UCSD-AML1 (cell line): ENCODE results near the gene COL20A1.
"Not testable (repeated sequence)": the region's sequence is repeated elsewhere in the genome, so short reads cannot be mapped to it uniquely, and the experiment has no call there.

Experiments used
- DNase-seq: peaks from one replicate; lab custom pipeline; 2025; ENCODE audit not compliant: unreplicated experiment; lab: John Stamatoyannopoulos, UW

Gene COL20A1

GRCh38 chr20:63331741-63332400 lies 38.9 kb downstream of the COL20A1 start:
- no peak for DNase-seq

- DNase-seq, result no peak
Measured at GRCh38 chr20:63332488-63333240, 39.7 kb downstream of the COL20A1 start.

- no peak for DNase-seq
Measured at GRCh38 chr20:63333241-63333836, 40.4 kb downstream of the COL20A1 start.

DNA sequence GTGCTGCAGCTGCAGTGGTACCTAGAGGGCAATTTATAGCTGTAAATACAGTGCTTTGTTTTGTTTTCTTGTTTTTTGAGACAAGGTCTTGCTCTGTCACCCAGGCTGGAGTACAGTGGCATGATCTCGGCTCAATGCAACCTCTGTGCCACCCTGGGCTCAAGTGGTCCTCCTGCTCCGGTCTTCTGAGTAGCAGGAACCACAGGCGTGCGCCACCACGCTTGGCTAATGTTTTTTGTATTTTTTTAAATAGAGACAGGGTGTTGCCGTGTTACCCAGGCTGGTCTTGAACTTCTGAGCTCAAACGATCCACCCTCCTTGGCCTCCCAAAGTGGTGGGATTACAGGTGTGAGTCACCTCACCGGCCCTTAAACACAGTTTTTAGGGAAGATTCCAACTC lies 41.4 kb downstream of the COL20A1 start:
- DNase-seq, result no peak

GRCh38 chr20:63335060-63335459 lies 42.1 kb downstream of the COL20A1 start:
- DNase-seq, result not testable (repeated sequence)

DNA sequence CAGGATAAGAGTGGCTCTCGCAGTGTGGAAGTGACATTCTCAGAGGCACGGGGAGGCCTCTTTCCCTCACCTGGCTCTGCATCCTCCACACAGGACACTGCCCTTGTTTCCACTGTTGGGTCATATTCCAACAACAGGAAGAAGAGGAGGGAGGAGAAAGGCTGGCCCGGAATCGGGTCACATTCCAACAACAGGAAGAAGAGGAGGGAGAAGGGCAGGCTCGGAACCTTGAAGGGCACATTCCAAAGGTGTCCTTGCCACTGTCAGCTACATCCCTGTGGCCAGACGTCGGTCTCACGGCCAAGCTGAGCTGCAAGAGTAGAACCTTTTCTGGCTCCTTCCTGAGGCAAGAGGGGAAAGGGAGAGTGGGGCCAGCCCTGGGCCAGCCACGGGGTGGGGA lies 42.7 kb downstream of the COL20A1 start:
- no peak for DNase-seq

DNA sequence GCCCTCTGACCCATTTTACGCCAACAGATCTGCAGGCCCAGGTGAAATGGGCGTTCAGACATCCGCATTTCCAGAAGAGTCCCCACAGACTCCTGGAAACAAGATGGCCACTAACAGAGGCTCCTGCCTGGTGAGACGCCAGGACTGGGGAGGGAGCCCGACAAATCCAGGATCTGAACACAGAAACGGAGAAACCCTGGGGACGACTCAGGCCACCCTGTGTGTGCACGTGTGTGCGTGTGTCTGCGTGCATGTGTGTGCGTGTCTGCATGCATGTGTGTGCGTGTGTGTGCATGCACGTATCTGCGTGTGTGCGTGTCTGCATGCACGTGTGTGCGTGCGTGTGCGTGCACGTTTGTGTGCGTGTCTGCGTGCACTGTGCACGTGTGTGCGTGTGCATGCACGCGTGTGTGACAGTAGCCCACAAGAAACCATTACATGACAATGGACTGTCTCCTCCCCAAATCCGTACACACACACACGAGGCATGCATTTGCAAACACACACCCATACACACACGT lies 43.3 kb downstream of the COL20A1 start:
- DNase-seq, result no peak

GRCh38 chr20:63337786-63338420 lies 44.9 kb downstream of the COL20A1 start:
- DNase-seq, result no peak

GRCh38 chr20:63339154-63340094 lies 46.4 kb downstream of the COL20A1 start:
- not testable (repeated sequence) for DNase-seq

- DNase-seq, result not testable (repeated sequence)
Measured at GRCh38 chr20:63340158-63340688, 47.2 kb downstream of the COL20A1 start.

DNA sequence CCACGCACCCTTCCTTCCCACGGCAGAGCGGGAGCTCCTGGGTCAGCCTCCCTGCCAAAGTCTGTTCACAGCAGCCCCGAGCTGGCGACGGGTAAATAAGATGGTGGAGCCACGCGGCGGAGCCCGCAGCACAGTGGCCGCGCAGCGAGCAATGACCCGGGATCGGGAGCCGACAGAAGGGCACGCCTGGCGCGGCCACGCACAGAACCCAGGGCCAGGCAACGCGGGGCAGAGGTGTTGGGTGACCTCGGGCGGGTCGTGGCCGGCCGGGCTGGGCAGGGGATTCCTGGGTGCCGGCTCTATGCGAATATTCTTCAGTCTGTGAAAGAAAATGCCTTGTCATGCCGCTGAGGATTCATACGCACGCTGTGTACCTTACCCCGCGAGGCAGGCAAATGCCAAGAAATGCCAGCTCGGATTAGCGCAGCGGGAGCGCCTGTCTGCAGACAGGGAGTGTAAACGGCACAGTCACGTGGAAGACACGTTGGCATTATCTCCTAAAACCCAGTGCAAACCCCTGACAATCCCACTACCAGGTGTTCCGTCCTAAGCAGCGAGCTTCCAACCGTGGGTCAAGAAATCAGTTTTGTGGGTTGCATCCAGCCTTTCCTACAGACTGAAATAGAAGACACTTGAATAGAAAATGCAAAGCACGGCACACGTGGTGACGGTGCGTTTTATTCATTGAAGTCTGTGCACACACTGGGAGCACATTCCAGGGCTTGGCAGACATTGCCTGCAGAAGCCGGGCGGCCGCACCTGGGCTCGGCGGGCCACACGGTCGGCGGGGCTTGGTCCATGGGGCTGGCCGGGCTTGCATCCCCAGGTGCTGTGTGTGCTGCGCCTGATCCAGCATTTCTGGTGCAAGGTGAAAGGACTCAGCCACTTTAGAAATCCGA lies 49.8 kb downstream of the COL20A1 start:
- DNase-seq, result no peak

GRCh38 chr20:63343460-63344445 lies 50.8 kb downstream of the COL20A1 start:
- no peak for DNase-seq

- no peak for DNase-seq
Measured at GRCh38 chr20:63344616-63345327, 51.8 kb downstream of the COL20A1 start.

DNA sequence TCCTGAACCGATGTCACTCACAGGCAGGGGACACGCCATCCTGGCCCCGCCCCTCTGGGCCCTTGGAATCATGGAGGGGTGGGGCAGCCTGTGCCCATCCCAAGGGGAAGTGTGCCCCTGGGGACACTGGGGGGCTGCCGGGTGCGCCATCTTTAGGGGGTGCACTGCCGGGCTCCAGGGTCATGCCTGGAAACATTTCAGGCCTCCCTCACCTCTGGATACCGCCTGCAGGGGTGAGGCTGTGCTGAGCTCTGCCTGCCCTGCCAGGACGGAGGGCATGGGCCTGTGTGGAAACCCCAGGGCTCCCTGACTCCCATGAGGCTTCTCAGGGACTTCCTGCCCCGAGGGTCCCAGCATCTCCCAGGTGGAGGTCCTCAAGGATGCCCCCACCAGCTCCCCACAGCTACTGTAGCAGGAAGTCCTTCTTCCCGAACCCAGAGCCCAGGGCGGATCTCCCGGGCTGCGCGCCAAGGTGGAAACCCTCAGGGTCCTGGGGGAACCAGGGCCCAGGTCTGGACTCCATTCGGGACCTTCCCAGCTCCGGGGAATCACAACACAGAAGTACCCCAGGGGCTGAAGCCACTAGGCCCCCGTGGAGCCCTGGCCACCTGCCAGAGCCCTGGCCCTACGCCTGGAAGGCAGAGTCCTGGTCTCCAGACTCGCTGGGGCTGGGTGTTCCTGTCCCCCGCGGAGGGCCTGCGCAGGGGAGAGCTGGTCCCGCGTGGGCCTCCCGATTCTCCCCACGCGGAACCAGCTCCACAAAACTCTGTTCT lies 52.5 kb downstream of the COL20A1 start:
- no peak for DNase-seq

DNA sequence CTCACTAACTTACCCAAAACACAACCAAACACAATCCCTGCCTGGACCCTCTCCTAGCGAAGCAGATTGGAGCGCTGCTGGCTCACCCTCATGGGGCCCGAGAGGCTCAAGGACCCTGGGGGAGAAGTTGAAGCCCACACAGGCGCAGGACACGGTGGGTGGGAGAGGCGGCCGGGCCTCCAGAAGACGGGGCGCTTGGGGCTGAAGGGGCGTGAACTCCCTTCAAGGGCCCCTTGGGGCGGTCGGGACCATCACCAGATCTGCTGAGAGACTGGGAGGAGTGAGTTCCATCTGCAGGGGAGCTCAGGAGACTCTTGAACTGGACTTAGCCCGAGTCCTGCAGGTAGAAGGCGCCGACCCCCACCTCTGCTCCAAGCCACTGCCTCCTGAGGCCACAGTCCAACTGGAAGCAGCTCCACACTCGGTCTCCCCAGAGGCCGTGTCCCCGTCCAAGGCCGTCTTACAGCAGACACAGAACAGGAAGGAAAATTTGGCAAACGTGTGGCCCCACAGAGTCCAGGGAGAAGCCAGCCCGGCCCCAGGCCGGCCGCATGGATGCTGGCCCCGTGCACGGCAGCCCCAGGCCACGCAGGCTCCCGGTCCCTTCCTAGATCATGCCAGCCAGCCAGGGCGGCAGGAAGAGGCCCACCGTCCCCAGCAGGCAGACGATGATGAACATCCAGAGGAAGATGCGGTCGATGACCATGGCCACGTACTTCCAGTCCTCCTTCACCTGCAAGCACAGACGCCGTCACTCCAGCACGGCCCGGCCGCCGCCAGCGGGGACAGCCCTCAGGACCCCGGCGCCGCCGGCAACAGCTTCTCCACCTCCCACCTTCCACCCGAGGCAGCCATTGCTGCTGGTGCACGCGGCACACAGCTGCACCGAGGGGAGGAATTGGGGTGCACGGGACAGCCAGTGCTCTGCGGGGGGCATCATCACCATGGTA lies 53.4 kb downstream of the COL20A1 start:
- DNase-seq, result no peak
